K562 (cell line): Measurements from ENCODE around the gene PSMC2. TPM values are rescaled to one million over a fixed set of nuclear protein-coding genes. Genes with fewer than 3 reads are reported as not detected.

Experiments
- BHLHE40 ChIP-seq: IDR thresholded peaks from 2 replicates; pipeline ENCODE4 v1.6.1; 2011; ENCODE audit warnings: low read length, improper control_type of control experiment
- E2F6 ChIP-seq, 2 experiments: IDR thresholded peaks; 2 replicates each; pipeline ENCODE4 v1.6.1; 2011; ENCODE audit warnings: borderline replicate concordance in 1 of 2, control low read depth in 1 of 2, low read depth in 1 of 2, low read length in 1 of 2, mild to moderate bottlenecking in 1 of 2, mixed read lengths in 1 of 2, moderate library complexity in 1 of 2; ENCODE audit not compliant: insufficient read depth in 1 of 2, insufficient read length in 1 of 2, poor library complexity in 1 of 2, severe bottlenecking in 1 of 2; ENCODE audit errors: extremely low read depth in 1 of 2
- FOXJ3 ChIP-seq: sonication (generic); formaldehyde crosslinking; IDR thresholded peaks from 2 replicates; pipeline ENCODE4 v1.4.0; 2020; ENCODE audit warnings: mild to moderate bottlenecking, missing genetic modification reagents
- HEY1 ChIP-seq: fragments of 250-450 bp; sonication (Bioruptor Pico); IDR thresholded peaks from 2 replicates; pipeline ENCODE4 v1.5.0; 2020; ENCODE audit warnings: mild to moderate bottlenecking, moderate library complexity, borderline replicate concordance
- HNRNPLL ChIP-seq: fragments of 200-400 bp; formaldehyde crosslinking; IDR thresholded peaks from 2 replicates; pipeline ENCODE4 v1.6.1; 2017; ENCODE audit warnings: low read length, low read depth, mild to moderate bottlenecking; ENCODE audit not compliant: poor library complexity, severe bottlenecking
- HOXB6 ChIP-seq: fragments of 250-450 bp; sonication (Bioruptor Pico); IDR thresholded peaks from 2 replicates; pipeline ENCODE4 v1.5.1; 2022; ENCODE audit warnings: mild to moderate bottlenecking, borderline replicate concordance
- IRF1 ChIP-seq: sonication (generic); formaldehyde crosslinking; IDR thresholded peaks from 2 replicates; pipeline ENCODE4 v1.8.0; 2022; ENCODE audit warnings: missing genetic modification reagents, mild to moderate bottlenecking, borderline replicate concordance
- KAT7 ChIP-seq: sonication (generic); formaldehyde crosslinking; IDR thresholded peaks from 2 replicates; pipeline ENCODE4 v1.8.0; 2022; ENCODE audit warnings: missing genetic modification reagents, mild to moderate bottlenecking, borderline replicate concordance
- MAFF ChIP-seq: IDR thresholded peaks from 2 replicates; pipeline ENCODE4 v1.6.1; 2012; ENCODE audit warnings: low read length, improper control_type of control experiment
- MLLT1 ChIP-seq, 2 experiments: fragments of 450-650 bp; IDR thresholded peaks; 2 replicates each; pipeline ENCODE4 v1.6.1; 2016
- MYC ChIP-seq, 2 experiments: fragments of 250-450 bp in 1 of 2; sonication (Bioruptor Pico) in 1 of 2; IDR thresholded peaks; 2 replicates each; pipeline versions ENCODE4 v1.5.1 to v1.6.1; 2012 to 2021; ENCODE audit warnings: low read depth in 2 of 2, borderline replicate concordance in 1 of 2, improper control_type of control experiment in 1 of 2, low read length in 1 of 2, mild to moderate bottlenecking in 1 of 2, moderate library complexity in 1 of 2
- NFE2 ChIP-seq: IDR thresholded peaks from 2 replicates; pipeline ENCODE4 v1.6.1; 2014; ENCODE audit warnings: antibody characterized with exemption, low read depth
- NKRF ChIP-seq: fragments of 450-650 bp; IDR thresholded peaks from 2 replicates; pipeline ENCODE4 v1.6.1; 2016; ENCODE audit warnings: borderline replicate concordance
- SOX6 ChIP-seq: fragments of 450-650 bp; IDR thresholded peaks from 2 replicates; pipeline ENCODE4 v1.6.1; 2014; ENCODE audit warnings: mild to moderate bottlenecking
- ZKSCAN8 ChIP-seq: fragments of 200-800 bp; sonication (Bioruptor generic); IDR thresholded peaks from 2 replicates; pipeline ENCODE4 v1.6.1; 2016; ENCODE audit warnings: missing genetic modification characterization, missing compliant biosample characterization
- ZNF224 ChIP-seq: sonication (generic); formaldehyde crosslinking; IDR thresholded peaks from 2 replicates; pipeline ENCODE4 v1.8.0; 2022; ENCODE audit warnings: mild to moderate bottlenecking, missing genetic modification reagents
- ZNF277 ChIP-seq: fragments of 250-450 bp; sonication (Bioruptor Pico); IDR thresholded peaks from 2 replicates; pipeline ENCODE4 v1.8.0; 2022; ENCODE audit warnings: inconsistent platforms, mild to moderate bottlenecking, moderate library complexity, borderline replicate concordance
- ZNF354B ChIP-seq: fragments of 250-450 bp; sonication (Bioruptor Pico); IDR thresholded peaks from 2 replicates; pipeline ENCODE4 v1.4.0; 2020
- ZNF644 ChIP-seq: fragments of 200-800 bp; sonication (Bioruptor generic); IDR thresholded peaks from 2 replicates; pipeline ENCODE4 v1.6.1; 2016; ENCODE audit warnings: low read depth, missing genetic modification characterization, missing compliant biosample characterization
- polyA plus RNA-seq, 8 experiments: library from polyadenylated mRNA; depleted of rRNA in 4 of 8; stranded (reverse) in 5 of 8; unstranded in 3 of 8; fragments of >200 nt; fragmentation: Nextera tagmentation in 2 of 8; fragmentation: Illumina TruSeq in 1 of 8; extraction: Ambion mirVana in 2 of 8; extraction: Trizol in 1 of 8; gene quantifications; 2 replicates each; pipeline versions ENCODE4 v1.2.1 to v1.2.3, GENCODE V29; 2011 to 2014; ENCODE audit warnings: inconsistent platforms in 1 of 8, missing spikeins in 1 of 8
- total RNA-seq, 7 experiments: library from RNA; depleted of rRNA in 6 of 7; stranded (reverse); fragments of >200 nt in 6 of 7; fragmentation: Illumina TruSeq in 2 of 7; extraction: Trizol in 2 of 7; gene quantifications; 2 replicates each; pipeline versions ENCODE4 v1.2.1 to v1.2.3, GENCODE V29; 2011 to 2021; ENCODE audit warnings: low replicate concordance in 1 of 7

The PSMC2 gene
- total and polyA plus RNA-seq, 9 of the 15 experiments (the other 6 are each of a cell fraction or from before 2014, with no cell fraction given): 316 to 1,105 (median 511) TPM

GRCh38 chr7:103343758-103344452, 3.5 kb upstream of the PSMC2 start (continued):
- TF ChIP-seq E2F6 (IDR thresholded peaks at IDR 0.05; ENCODE audit: borderline replicate concordance in 1 of 2, extremely low read depth in 1 of 2, insufficient read depth in 1 of 2, insufficient read length in 1 of 2, low read depth in 1 of 2, low read length in 1 of 2, poor library complexity in 1 of 2, severe bottlenecking in 1 of 2) (peak in 1 of 2 experiments; percentile 25), HOXB6 (CRISPR knock-in tag) (0 out of 2 replicates have a peak, but pooled peaks have one; percentile 5), MLLT1 (IDR thresholded peaks at IDR 0.05) (peak in 1 of 2 experiments; percentile 17; a peak in 1 of 4 replicates), FOXJ3 (no peak), NFE2 (peak; percentile 42; the same call in 1 of the 2 replicates), ZNF224 (CRISPR knock-in tag) (0 out of 2 replicates have a peak, but pooled peaks have one; percentile 14), ZKSCAN8 (CRISPR knock-in tag) (peak; percentile 53; the same call in 1 of the 2 replicates), BHLHE40 (peak; percentile 22), MAFF (0 out of 2 replicates have a peak, but pooled peaks have one; percentile 11), ZNF277 (CRISPR knock-in tag) (no peak), SOX6 (no peak), NKRF (peak; percentile 29; the same call in 1 of the 2 replicates), ZNF354B (0 out of 2 replicates have a peak, but pooled peaks have one; percentile 50), IRF1 (CRISPR knock-in tag) (0 out of 2 replicates have a peak, but pooled peaks have one; percentile 26), HEY1 (CRISPR knock-in tag) (0 out of 2 replicates have a peak, but pooled peaks have one; percentile 27), ZNF644 (tag) (no peak), HNRNPLL (no peak), KAT7 (0 out of 2 replicates have a peak, but pooled peaks have one; percentile 63), MYC (IDR thresholded peaks at IDR 0.05; ENCODE audit: low read depth, low read length) (peak; percentile 58), MYC (CRISPR knock-in tag; IDR thresholded peaks at IDR 0.05; ENCODE audit: borderline replicate concordance, low read depth) (no peak)
